Loucy (cell line): ENCODE measurements around the gene PA2G4.

ENCODE experiments used
- CTCF ChIP-seq: fragments of 200-600 bp; sonication (generic); conservative IDR thresholded peaks from 2 replicates; pipeline ENCODE4 v1.5.1; 2014; ENCODE audit warnings: mild to moderate bottlenecking, antibody characterized with exemption, low read length
- EZH2phosphoT487 ChIP-seq: fragments of 200-600 bp; IDR thresholded peaks from 2 replicates; pipeline ENCODE4 v1.6.1; 2018; ENCODE audit warnings: antibody characterized with exemption, mild to moderate bottlenecking, moderate library complexity, borderline replicate concordance

GRCh38 chr12:56127485-56127887 lies 23.1 kb downstream of the PA2G4 start:
- TF ChIP-seq CTCF: no peak
- TF ChIP-seq EZH2phosphoT487: no peak
